CD4-positive, alpha-beta T cell treated with Interleukin-4 for 4 hours (primary cell): ENCODE measurements around the gene LIMCH1.
"Not testable (repeated sequence)": the region's sequence is repeated elsewhere in the genome, so short reads cannot be mapped to it uniquely, and the experiment has no call there.

Experiments used
- DNase-seq: peaks from one replicate; pipeline ENCODE4 v3.0.0-alpha.2; 2020

Gene LIMCH1

DNA sequence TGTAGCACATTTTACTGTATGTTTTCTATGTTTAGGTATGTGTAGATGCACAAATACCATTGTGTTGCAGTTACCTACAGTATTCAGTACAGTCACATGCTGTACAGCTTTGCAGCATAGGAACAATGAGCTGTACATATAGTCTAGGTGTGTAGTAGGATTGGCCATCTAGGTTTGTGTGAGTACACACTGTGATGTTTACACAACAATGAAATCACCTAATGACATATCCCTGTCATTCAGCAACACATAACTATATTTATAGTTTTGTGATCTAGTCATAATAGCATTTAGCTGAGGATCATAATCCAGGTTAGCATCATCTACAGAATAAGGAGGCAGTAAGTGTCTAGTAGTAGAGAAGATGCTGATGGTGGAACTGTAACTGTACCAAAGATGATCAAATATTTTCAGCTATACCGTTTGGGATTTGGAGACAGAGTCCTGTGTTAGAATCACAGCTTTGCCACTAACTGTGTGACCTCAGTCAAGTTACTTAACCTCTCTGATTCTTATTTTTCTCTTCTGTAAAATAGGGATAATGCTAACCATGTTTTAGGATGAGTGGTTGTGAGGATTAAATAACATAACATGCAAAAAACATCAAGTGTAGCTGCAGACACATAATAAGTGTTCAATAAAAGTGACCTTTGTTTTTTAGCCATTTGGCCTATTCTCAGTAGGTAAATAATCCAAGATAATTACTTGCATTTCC is 73.3 kb downstream of the LIMCH1 start:
- DNase-seq: no peak

DNA sequence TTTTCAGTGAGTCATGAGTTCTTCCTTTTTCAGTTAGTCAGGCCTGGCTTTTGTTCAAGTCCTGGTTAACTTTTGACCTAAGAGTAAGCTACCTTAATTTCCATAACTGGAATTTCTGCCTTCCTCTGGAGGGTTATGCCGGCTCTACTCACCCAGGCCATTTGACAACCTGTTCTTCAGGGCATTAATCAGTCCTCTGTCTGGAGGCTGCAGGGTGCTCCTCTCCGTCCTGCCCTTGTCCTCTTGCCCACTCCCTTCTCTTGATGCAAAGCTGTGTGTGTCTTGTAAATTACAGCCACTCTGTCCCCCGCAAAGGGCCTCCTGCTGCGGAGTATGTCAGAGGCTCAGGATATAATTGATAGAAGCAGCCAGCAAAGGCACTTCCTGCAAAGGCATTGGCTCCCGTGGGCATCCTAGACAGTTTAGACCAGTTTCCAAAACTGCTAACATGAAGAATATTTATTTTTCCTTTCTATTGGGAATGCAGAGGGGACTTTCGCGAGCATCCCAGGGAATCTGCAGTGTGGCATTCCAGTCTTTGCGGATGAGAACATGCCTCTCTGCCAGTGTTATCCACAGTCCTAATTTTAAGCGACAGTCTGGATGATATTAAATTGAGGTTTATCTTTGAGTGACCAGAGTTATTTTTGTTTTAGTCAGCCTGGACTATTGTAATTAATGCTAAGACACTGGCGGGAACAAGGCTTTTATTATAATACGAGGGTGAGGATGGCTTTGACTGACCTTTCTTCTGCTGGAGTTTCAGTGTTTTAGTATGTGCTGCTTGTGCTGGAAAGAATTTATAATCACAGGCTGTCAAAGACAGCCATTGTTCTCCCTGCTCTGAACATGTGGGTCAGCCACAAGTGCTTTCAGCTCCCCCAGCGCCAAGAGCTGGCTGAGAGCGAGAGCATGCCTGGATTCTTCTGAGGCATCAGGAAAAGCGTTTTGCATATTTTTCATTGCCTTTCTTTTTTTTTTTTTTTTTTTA is 74.2 kb downstream of the LIMCH1 start:
- DNase-seq: no peak

DNA sequence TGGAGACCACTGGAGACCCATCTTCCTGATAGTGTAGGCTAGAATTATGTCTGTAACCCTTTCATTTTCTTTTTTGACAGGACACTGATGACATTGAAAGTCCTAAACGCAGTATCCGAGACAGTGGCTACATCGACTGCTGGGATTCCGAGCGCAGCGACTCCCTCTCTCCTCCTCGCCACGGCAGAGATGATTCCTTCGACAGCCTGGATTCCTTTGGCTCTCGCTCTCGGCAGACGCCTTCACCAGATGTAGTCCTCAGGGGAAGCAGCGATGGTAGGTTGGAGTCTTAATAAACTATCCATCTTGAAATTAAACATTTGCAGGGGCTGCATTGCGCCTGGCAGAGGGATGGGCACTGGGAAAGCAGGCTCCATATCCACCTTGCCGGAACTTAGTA is 75.4 kb downstream of the LIMCH1 start:
- no peak for DNase-seq

DNA sequence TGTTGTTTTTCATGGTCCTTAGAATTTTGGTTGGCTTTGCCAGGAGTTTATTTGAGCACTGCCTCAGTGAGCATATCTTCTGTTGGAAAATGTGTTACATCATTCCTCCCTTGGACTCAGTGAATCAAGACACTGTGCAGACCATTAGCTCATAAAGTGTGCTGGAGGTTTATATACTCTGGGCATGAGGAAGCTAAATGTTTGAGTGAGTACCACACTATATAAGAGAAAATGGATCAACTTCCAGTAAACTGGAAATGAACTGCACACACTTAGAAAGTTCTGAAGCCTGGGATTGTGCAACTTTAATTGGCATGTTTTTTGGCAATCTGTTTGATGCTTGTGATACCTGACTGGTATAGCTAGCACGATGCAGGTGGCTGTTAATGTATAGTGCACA is 75.9 kb downstream of the LIMCH1 start:
- no peak for DNase-seq

DNA sequence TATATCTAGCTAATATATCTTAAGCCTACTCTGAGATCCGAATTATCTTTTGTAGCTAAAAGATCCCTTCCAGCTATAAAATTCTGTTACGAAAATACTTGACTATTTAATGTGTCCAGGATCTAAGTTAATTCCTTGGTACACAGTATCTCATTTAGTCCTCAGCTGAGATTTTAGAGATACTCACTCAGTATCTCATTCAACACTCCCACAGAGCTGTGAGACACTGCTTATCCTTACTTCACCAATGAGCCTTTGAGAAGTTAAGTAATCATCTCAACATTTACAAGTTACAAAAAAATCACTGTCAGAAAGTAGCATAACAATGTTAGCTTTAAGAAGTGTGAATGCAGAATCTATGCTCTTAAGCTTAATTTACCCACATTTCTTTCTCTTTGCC is 76.6 kb downstream of the LIMCH1 start:
- DNase-seq: no peak

DNA sequence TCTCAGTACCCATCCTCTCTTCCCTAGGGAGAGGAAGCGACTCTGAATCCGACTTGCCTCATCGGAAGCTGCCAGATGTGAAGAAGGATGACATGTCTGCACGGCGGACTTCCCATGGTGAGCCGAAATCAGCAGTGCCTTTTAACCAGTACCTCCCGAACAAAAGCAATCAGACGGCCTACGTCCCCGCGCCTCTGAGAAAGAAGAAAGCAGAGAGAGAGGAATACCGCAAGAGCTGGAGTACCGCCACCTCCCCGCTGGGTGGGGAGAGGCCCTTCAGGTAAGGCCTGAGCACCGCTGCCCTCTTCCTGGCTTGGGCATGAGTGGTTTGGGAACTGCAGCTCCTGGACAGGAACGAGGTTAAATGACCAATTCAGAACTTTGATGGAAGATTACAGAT is 81.2 kb downstream of the LIMCH1 start:
- DNase-seq: no peak

DNA sequence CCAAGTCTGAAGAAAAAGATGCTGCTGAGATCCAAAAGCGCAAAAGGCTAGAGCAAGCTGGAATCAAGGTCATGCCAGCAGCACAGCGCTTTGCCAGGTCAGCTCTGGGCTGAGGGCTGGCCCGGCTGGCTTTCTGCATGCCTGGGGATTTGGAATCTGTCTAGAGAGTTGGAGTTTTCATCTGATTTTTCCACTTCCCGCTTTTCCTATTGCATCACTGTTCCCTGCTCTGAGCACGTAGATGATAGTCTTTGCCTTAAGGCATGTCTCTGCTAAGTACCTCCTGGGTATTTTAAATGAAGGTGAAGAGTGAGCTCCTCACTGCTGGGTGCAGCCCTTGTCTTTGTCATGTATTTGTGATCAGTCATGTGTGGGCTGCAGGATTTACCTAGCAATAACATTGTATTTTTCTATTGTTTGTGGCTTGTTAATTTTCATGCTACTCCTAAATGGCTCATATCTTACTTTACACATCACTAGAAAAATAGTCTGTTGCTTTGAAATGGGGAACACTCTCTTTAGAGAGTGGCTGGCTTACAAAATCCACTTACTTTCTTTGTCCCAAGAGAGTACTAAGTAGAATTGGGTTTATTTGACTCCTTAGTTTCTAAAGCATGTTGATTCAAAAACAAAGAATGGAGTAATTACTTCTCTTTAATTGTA is 82.8 kb downstream of the LIMCH1 start:
- DNase-seq: no peak

DNA sequence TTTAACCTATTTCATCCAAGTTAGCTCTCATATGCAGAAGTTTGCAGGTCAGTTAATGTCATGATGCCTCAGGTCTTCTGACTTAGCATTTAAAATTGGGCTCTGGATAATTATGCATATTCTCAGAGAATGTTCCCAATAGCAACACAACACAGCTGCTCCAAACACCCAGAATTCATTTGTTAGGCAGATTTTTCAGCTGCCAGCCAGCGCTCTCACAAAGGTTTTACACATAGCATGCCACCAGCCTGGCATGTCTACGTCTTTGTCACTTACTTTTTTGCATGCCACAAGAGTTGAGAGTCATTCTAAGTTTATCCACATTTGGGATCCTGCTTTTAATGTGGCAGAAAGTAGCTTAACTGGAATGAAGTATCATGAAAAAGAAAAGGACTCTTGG is 84.8 kb downstream of the LIMCH1 start:
- no peak for DNase-seq

DNA sequence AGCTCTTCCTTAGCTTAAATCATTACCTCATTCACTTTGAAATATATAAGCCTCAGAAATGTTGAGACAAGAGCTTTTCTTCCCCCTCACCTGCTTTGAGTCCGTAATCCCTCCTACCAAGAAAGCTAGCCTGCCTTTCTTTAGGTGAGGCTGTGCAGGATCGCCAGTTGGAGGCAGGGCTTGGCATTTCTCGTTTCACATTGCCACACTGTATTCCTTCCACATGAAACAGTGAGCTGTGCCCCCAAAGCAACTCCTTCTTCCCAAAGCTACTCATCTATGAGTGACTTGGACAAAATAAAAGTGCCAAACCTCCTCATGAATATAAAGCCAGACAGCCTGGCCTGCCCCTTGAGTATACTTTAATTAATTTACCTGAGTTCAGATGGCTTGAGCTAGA is 86.8 kb downstream of the LIMCH1 start:
- no peak for DNase-seq

DNA sequence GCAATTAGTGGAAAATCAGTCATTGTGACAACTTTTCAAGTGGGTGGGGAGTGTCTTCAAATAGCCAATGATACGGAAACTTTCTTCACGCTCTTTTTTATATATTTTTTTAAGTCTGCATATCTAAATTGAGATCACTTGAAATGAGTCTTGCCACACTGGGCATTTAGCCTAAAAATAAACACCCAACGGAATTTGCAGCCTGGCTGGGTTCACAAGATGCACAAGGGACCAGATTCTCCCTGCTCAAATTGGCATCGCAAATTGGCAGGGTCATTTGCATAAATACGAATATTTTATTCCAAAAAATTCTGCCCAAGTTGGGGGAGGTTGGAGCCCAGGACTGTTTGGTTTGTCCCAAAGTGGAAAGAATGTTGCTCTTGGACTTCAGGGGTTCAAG is 87.6 kb downstream of the LIMCH1 start:
- no peak for DNase-seq

DNA sequence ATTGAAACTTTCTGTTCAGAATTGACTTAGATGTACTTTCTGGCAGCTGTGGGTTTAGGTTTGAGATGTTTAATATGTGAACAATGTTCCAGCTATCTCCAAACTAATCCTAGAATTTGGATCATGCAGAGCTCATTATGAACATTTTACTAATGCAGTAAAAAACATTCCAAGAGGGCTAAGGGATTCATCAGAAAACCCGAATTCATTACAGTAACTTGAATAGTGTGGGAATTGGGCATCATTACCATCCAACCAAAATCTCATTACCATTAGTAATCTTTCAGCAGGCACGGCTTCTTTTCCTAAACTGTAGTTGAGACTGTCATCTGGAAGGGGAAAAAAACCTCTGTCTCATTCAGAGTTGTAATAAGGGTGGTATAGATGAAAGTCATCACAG is 91.0 kb downstream of the LIMCH1 start:
- no peak for DNase-seq

DNA sequence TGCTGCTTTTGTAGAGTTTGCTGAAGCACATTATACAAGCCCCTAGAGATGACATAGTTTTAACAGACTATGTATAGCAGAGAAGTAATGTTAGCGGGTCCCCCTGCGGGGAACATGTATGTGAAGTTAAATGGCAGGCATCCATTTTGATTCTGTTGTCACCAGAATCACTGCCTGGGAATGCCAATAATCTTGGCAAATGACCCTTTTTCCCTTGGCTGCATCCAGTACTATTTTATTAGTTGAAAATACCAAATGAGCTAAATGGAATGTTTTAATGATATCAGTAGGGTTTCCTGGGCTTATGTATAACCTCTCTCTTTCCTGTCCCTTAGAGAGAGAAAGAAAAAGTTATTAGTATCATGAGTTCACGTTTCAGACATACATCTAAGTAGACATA is 93.6 kb downstream of the LIMCH1 start:
- DNase-seq: no peak

DNA sequence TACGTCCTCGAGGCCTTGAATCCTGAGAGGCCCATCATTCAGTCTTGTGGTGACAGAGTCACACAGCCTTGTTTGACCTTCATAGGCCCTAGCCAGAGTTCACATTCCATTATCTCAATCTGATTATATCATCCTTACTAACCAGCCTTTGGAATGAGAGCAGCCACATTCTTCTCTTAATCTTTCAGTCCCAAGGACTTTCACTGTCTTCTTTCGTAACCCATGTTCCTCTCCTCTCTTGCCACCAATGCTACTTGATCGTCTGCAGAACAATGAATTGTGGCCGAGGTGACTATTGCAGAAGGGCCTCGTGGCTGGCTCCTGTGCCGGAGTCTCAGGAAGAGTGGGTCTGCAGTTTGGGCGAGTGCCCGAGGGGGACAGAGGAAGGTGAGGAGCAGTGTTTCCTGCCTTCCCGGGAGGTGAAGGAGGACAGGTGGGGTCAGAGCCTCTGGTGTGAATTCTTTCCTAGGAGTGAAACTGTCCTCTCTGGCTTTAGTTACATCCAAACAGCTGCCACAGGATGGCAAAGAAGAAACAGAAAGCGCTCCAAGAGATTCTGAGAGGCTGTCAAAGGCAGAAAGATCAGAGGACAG is 94.6 kb downstream of the LIMCH1 start:
- no peak for DNase-seq

DNA sequence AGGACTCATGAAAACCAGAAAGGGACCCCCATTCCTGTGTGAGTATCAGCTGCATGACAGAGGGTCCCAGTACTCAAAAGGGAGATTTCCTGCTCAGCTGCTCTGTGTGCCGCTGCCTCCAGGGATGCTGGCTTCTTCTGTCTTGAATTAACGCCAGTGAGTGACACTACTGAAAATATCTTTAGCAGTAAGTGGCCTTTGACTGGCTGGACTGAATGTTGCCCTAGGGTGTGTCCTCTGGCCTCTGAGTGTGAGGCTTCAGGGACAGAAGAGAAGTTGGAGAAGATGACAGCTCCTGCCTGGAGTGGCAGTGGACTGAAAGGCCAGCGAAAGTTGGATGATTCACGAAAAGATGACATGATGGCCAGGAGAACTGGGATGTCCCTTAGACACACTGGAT is 95.4 kb downstream of the LIMCH1 start:
- DNase-seq: no peak

DNA sequence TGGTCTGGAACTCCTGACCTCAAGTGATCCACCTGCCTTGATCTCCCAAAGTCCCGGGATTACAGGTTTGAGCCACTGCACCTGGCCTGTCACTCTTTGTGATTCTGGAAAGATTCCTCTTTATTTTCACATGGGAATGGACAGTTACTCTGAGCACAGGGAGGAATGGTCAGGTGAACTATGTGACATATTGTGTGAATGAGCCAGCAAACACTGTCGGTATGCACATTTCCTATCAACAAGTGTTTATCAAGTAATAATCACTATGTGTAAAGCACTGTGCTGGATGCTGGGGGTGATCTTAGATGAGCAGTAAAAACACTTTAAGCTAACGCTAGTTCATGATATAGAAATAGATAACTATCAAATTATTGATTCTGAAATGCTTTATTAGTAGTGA is 97.5 kb downstream of the LIMCH1 start:
- DNase-seq: no peak

DNA sequence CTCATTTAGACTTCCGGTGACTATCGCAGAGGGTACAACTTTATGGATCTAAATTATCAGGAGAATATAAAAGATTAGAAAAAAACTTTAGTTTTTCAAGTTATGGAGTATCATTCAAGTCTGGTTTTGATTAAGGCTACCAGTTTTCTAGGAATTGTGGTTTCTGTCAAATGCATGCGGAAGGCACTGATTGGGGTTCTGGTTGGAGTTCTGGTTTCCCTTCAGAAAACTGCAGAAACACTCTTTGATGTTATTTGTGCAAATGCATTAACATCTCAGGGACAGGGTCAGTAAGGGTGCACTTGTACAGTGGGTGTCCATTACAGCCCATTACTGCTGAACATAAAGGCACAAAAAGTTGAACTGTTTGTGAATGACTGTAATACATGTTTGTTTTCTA is 100.2 kb downstream of the LIMCH1 start:
- no peak for DNase-seq

DNA sequence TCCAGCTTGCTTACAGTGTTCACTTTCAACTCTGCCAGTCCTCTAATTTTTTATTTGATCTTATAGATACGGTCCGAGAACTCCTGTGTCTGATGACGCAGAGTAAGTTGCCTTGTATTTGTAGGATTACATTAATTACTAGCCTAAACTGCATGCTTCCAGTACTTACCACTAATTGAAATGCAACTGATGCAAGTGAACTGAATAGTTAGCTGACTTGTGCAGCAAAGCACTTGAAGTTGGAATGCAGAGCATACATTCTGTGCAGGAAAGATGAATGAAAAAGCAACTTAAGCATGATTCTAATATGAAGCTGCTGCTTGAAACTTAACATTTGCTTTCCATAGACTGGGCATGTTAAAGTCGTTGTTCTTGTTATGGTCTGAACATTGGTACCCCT is 100.9 kb downstream of the LIMCH1 start:
- no peak for DNase-seq

DNA sequence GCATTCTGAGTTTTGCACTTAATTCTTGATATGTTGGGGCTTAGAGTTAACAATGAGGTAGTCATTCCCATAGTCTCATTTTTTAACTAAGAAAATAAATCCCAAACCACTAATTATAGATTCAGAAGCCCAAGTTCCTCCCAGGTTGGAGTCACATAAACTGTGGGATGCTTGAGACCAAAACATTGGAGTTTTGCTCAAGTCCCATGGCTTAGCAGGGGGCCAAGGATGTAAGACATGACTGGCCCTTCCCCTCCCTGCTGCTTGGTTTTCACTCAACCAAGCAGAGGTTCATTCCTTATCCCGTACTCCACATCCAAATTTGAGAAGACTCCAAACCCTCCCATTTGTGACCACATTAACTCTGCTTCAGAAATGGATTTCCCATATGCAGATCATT is 101.3 kb downstream of the LIMCH1 start:
- DNase-seq: no peak

DNA sequence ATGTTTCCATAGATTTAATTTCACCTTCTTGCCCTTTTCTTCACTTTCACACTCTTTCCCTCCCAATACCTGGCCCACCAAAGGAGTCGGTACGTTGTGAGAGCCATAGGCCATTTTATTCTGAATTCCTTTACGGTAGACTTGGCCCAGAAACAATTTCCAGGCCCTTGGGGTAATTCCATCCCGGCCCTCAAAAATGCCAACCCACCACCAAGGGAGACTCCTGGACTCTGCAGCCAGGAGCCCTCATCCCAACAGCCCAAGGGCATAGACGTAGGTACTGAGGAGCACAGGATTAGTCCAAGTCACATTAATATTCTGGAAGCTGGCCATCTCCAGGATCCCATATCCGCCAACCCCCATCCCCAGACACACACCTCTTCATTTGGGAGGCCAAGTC is 102.9 kb downstream of the LIMCH1 start:
- DNase-seq: no peak

DNA sequence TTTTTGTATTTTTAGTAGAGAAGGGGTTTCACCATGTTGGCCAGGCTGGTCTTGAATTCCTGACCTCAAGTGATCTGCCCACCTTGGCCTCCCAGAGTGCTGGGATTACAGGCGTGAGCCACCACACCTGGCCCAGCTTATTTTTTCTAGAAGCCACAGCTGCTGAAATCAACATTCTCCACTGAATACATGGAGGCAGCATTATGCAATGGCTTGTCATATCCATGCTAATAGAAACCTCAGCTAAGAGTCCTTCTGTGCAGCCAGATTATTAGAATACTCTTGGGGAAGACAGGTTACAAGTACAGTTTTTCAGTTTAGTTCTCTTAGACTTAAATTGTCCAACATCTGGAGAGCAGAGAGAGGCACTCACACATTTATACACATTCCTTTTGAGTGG is 104.8 kb downstream of the LIMCH1 start:
- not testable (repeated sequence) for DNase-seq

DNA sequence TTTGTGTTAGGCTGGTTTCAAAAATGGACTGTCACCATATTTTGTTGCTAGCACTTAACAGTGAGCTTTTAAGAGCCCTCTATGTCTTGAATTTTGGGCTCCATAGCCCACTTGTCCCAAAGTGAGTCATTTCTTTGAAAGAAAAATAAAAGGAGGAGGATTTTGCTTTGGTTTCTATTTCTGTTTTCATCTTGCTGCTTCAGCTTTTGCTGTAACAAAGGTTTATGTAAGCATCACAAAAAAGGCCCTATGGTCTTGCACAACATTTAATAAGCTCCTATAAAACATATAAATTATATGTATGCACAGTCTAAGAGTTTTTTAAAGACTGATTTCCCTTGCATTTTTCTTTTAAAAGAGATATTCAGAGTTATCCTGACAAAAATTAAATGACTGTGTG is 105.4 kb downstream of the LIMCH1 start:
- no peak for DNase-seq

DNA sequence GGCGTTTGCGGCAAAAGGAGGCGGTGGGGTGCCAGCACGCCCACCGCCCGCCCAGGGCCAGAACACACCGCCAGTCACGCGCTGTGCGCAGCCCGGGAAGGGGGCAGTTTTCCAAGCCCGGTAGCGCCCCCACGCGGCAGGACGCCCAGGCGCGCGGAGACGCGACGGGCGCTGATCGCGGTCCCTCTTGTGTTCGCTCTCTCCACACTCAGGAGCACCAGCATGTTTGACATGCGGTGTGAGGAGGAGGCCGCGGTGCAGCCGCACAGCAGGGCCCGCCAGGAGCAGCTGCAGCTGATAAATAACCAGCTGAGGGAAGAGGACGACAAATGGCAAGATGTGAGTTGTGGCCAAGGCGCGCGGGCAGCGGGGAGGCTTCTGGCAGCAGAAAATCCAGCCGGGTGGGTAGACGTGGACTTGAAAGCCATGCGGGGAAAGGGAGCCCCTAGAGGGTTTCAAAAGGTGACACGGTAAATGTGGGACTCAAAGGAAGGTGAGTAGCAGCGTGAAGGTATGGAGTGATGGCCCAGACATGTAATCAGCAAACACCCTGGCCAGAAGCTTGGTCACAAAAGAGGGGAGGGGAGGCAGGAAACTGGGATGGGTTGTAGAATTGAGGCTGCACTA is 106.4 kb downstream of the LIMCH1 start:
- DNase-seq: no peak

DNA sequence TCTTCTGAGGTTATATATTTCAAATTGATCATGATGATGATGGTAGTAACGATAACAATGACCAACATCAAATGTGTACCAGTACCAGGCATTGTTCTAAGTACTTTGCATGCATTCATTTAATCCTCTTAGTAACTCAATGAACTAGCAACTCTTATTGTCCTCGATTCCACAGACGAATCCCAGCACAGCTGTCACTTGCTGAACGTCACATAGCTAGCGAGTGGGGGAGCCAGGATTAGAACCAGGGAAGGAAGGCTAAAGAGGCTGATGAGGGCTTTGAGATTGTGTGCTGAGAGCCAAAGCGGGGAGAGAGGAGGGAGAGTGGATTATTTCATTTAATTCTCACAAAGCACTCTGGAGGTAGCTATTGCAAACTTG is 106.9 kb downstream of the LIMCH1 start:
- no peak for DNase-seq
